Vagina (tissue), 2 donors: ENCODE results near the gene MEOX1.

Source experiments
- CTCF ChIP-seq, 3 experiments: fragments of 450-650 bp in 2 of 3; fragments of 200-600 bp in 1 of 3; sonication (generic) in 1 of 3; IDR thresholded peaks; one replicate each; pipeline ENCODE4 v1.5.1; 2017 to 2019; ENCODE audit warnings: antibody characterized with exemption in 3 of 3, mild to moderate bottlenecking in 2 of 3, moderate library complexity in 2 of 3
- POLR2AphosphoS5 ChIP-seq, 2 donors: sonication (generic); formaldehyde crosslinking; IDR thresholded peaks; one replicate each; pipeline ENCODE4 v1.9.0; 2017; ENCODE audit warnings: antibody characterized with exemption in 2 of 2, mild to moderate bottlenecking in 2 of 2, low read depth in 1 of 2; ENCODE audit not compliant: insufficient read depth in 1 of 2

GRCh38 chr17:43608313-43608712 is 53.4 kb downstream of the MEOX1 start:
- TF ChIP-seq POLR2AphosphoS5 (IDR thresholded peaks at IDR 0.05; ENCODE audit: insufficient read depth in 1 of 2, low read depth in 1 of 2), result no peak
- TF ChIP-seq CTCF (IDR thresholded peaks at IDR 0.05), result no peak
